Measurements from ENCODE around the gene TOMM70. TPM values are rescaled to one million over a fixed set of nuclear protein-coding genes. Genes with fewer than 3 reads are reported as not detected.

Gene TOMM70
- total and polyA plus RNA-seq, 3 donors from 2014 or later = 32.9 to 43.3 (median 35.4) TPM

GRCh38 chr3:100440895-100441294 is 40.0 kb upstream of the TOMM70 start:
- H3K36me3 ChIP-seq (ENCODE audit: low read depth, missing control alignments) = no peaks in the 10 kb centered on the region
- WGBS, 2 donors = 89 to 91% methylated on average over 3 of the region's 3 CpGs
- H3K27me3 ChIP-seq = no peaks in the 10 kb centered on the region
- no peak overlapping the region for H3K27ac ChIP-seq
- TF ChIP-seq CTCF (IDR thresholded peaks at IDR 0.05) (no peak), POLR2A (IDR thresholded peaks at IDR 0.05) (no peak)
- H3K4me3 ChIP-seq = no peak overlapping the region
- H3K4me1 ChIP-seq = no peaks in the 10 kb centered on the region
- DNase-seq = no peak
- intact Hi-C loops (cut with DNase I; ENCODE audit: low total_unique reads) = no loop called here
- H3K9me3 ChIP-seq = no peaks in the 10 kb centered on the region

GRCh38 chr3:100438623-100438974 is 37.7 kb upstream of the TOMM70 start:
- WGBS, 2 donors = 85 to 92% methylated on average over 2 of the region's 2 CpGs
- intact Hi-C loops (cut with DNase I; ENCODE audit: low total_unique reads) = no loop called here

GRCh38 chr3:100437721-100438622 is 37.1 kb upstream of the TOMM70 start:
- Histone ChIP-seq H3K4me1 (no peaks in the 10 kb centered on the region), H3K27me3 (no peaks in the 10 kb centered on the region), H3K36me3 (ENCODE audit: low read depth, missing control alignments) (no peaks in the 10 kb centered on the region), H3K27ac (no peak overlapping the region), H3K4me3 (no peak overlapping the region), H3K9me3 (no peaks in the 10 kb centered on the region)
- TF ChIP-seq CTCF (IDR thresholded peaks at IDR 0.05) (no peak), POLR2A (IDR thresholded peaks at IDR 0.05) (no peak)
- intact Hi-C loops (cut with DNase I; ENCODE audit: low total_unique reads) = no loop called here
- 91 to 95% methylated on average over 3 of the region's 3 CpGs for WGBS, 2 donors
- DNase-seq = no peak

More at GRCh38 chr3:100438623-100438974, 37.7 kb upstream of the TOMM70 start:
- H3K4me3 ChIP-seq = no peak overlapping the region
- no peak overlapping the region for H3K27ac ChIP-seq
- H3K9me3 ChIP-seq = no peaks in the 10 kb centered on the region
- no peaks in the 10 kb centered on the region for H3K4me1 ChIP-seq
- H3K27me3 ChIP-seq = no peaks in the 10 kb centered on the region
- no peak for DNase-seq
- no peaks in the 10 kb centered on the region for H3K36me3 ChIP-seq (ENCODE audit: low read depth, missing control alignments)
- TF ChIP-seq CTCF (IDR thresholded peaks at IDR 0.05) (no peak), POLR2A (IDR thresholded peaks at IDR 0.05) (no peak)

- H3K4me3 ChIP-seq = no peak overlapping the region
- H3K36me3 ChIP-seq (ENCODE audit: low read depth, missing control alignments) = no peaks in the 10 kb centered on the region
- WGBS, 2 donors = 92 to 97% methylated on average over 2 of the region's 2 CpGs
- no peak for DNase-seq
- TF ChIP-seq POLR2A (IDR thresholded peaks at IDR 0.05) (no peak), CTCF (IDR thresholded peaks at IDR 0.05) (no peak)
- no peaks in the 10 kb centered on the region for H3K27me3 ChIP-seq
- no peaks in the 10 kb centered on the region for H3K4me1 ChIP-seq
- H3K27ac ChIP-seq = no peak overlapping the region
- intact Hi-C loops (cut with DNase I; ENCODE audit: low total_unique reads) = no loop called here
- H3K9me3 ChIP-seq = no peaks in the 10 kb centered on the region
Measured at GRCh38 chr3:100436951-100437350, 36.1 kb upstream of the TOMM70 start.
